D721Med (cell line): ENCODE results near the gene CAPN9.

Experiments
- DNase-seq: peaks from one replicate; pipeline ENCODE4 v3.0.0; 2011; ENCODE audit warnings: low spot score; ENCODE audit not compliant: insufficient read length
- FAIRE-seq: peaks from 2 replicates; lab custom pipeline; 2011; peaks lifted over from hg19 to GRCh38; lab: Jason Lieb, UNC
- TF ChIP-seq, protein P1 (sequence below): IDR thresholded peaks from 2 replicates; pipeline ENCODE4 v1.5.1; 2012; ENCODE audit warnings: mild to moderate bottlenecking, control low read depth; ENCODE audit not compliant: insufficient read depth; ENCODE audit errors: missing control alignments

The CAPN9 gene

DNA sequence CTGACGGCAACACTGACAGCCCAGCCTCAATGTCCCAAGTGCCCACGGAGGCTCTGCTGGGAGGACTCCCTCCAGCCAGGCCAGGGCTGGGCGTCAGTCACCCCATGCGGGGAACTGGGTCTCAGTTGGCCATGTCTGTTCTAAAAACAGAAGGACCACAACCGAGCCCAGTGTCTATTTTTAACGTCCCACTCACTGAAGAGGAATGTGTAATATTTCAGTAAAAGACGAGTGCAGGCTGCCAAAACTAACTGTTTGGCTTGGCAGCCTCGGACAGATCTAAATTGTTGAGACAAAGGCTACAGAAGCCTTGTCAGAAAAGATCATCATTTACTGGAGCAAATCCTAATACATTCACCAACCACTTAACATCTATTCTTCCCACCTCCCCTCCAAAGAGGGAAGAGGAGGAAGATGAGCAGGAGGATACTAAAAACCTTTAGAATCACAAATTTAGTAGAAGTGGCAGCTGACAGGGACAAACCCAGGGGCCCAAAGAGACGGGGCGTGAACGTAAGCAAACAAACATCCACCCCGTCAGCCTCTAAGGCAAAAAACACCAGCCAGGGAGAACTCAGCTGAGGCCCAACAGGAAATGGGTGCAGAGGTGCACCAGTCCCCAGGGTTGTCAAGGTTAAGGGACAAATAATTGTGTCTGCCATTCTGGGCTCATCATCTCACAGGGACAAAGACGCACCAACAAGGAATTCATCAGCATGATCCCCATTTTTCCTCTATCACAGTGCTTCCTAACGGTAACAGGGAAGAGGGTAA, 102.5 kb downstream of the CAPN9 start:
- TF ChIP-seq, protein P1, sequence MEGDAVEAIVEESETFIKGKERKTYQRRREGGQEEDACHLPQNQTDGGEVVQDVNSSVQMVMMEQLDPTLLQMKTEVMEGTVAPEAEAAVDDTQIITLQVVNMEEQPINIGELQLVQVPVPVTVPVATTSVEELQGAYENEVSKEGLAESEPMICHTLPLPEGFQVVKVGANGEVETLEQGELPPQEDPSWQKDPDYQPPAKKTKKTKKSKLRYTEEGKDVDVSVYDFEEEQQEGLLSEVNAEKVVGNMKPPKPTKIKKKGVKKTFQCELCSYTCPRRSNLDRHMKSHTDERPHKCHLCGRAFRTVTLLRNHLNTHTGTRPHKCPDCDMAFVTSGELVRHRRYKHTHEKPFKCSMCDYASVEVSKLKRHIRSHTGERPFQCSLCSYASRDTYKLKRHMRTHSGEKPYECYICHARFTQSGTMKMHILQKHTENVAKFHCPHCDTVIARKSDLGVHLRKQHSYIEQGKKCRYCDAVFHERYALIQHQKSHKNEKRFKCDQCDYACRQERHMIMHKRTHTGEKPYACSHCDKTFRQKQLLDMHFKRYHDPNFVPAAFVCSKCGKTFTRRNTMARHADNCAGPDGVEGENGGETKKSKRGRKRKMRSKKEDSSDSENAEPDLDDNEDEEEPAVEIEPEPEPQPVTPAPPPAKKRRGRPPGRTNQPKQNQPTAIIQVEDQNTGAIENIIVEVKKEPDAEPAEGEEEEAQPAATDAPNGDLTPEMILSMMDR: no peak
- FAIRE-seq: no peak
- no peak for DNase-seq

DNA sequence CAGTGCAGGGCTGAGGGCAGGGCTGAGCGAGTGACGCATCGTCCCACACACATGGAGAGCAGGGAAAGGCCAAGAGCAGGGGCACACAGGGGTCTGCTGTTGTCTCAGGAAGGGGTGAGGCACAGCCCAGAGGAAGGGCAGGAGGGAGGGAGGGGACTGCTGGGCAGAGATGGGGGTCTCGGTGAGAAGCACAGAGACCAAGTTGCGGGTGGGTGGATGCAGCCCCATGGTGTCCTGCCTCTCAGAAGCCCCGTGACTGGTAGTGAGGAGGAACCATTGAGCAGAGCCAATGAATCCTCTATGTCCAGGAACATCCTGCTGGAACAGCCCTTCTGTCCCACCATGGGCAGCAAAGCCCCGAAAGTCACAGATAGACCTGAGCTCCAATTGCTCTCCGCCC, 103.4 kb downstream of the CAPN9 start:
- TF ChIP-seq, protein P1: no peak
- DNase-seq (no peak), FAIRE-seq (no peak)

DNA sequence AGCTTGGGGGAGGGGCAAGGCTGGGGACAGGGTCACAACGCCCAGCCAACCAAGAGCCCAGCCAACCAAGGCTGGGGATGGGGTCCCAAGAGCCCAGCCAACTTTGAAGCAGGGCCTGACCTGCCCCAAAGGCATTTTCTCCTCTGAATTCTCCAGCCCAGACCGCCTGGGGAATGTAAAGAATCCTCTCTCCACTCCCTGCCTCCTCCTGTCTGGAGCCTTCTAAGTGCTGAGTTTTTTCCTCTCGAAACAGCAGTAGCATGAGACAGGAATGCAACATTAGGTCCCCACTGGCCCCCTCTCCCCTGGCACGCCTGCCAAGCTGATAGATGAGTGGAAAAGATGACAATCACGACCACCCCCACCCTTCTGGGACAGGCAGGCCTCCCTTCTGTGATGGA, 104.1 kb downstream of the CAPN9 start:
- TF ChIP-seq, protein P1: no peak
- no peak for DNase-seq
- no peak for FAIRE-seq
